ENCODE results near the gene CYP4Z1. TPM values are rescaled to one million over a fixed set of nuclear protein-coding genes. Genes with fewer than 3 reads are reported as not detected.

Gene CYP4Z1
- polyA plus RNA-seq, 1 of the 3 experiments (the other 2 are of a cell fraction) = not detected

DNA sequence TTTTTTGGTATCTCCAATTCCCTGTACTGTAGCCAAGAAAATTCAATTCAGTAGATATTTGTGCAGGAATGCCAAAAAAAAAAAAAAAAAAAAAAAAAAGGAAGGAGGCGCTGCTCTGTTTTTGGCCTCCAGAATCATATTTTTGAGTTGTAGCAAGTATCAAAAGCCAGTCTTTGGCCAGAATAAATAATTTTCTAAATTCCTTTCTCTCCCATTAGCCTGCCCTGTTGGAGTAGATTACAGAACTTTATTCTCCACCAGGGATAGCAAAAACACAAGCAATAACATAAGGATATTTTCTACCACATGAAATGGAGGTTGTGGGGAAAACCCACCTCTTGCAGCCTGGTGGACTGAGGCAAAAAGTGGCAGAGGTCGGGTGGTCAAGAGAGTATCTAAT lies 46.0 kb upstream of the CYP4Z1 start:
- WGBS (ENCODE audit: low lambda C conversion rate) = 36% methylated on average over 2 of the region's 2 CpGs
- H3K4me2 ChIP-seq = no peak overlapping the region
- ChIA-PET POLR2A (no interaction called here), CTCF (no interaction called here)
- no peaks in the 10 kb centered on the region for H3K9me2 ChIP-seq
- H3K9ac ChIP-seq = no peak overlapping the region
- H3K79me2 ChIP-seq (ENCODE audit: insufficient read depth) = no peaks in the 10 kb centered on the region
- no peaks in the 10 kb centered on the region for H3K4me1 ChIP-seq (ENCODE audit: control insufficient read depth in 1 of 2, insufficient read depth in 2 of 2, low read depth in 1 of 2, low read length in 1 of 2)
- DNase-seq = no peak
- H3K9me3 ChIP-seq = no peaks in the 10 kb centered on the region
- H3K27ac ChIP-seq (ENCODE audit: low read depth in 2 of 2, low read length in 1 of 2) = no peak overlapping the region
- TF ChIP-seq ELF1 (IDR thresholded peaks at IDR 0.05) (no peak), RAD21 (IDR thresholded peaks at IDR 0.05; ENCODE audit: low read length) (no peak), POLR2AphosphoS5 (IDR thresholded peaks at IDR 0.05; ENCODE audit: low read depth, low read length) (no peak), JUND (IDR thresholded peaks at IDR 0.05) (no peak), EZH2phosphoT487 (IDR thresholded peaks at IDR 0.05; ENCODE audit: borderline replicate concordance, low read depth) (no peak), RXRA (IDR thresholded peaks at IDR 0.05; ENCODE audit: borderline replicate concordance, low read depth) (no peak), FOXM1 (IDR thresholded peaks at IDR 0.05; ENCODE audit: low read depth) (no peak), GATA2 (CRISPR knock-in tag; IDR thresholded peaks at IDR 0.05) (no peak), ZBTB33 (IDR thresholded peaks at IDR 0.05; ENCODE audit: borderline replicate concordance, low read depth) (no peak), NRF1 (IDR thresholded peaks at IDR 0.05; ENCODE audit: low read depth, low read length) (no peak), TEAD4 (IDR thresholded peaks at IDR 0.05; ENCODE audit: borderline replicate concordance, insufficient read depth) (no peak), RFX5 (IDR thresholded peaks at IDR 0.05; ENCODE audit: low read length) (no peak), RCOR1 (IDR thresholded peaks at IDR 0.05; ENCODE audit: low read length) (no peak), SIN3A (IDR thresholded peaks at IDR 0.05; ENCODE audit: borderline replicate concordance, low read depth, low read length) (no peak), EP300 (IDR thresholded peaks at IDR 0.05; ENCODE audit: borderline replicate concordance in 1 of 2, low read depth in 1 of 2, low read length in 1 of 2) (no peak), MEF2A (IDR thresholded peaks at IDR 0.05; ENCODE audit: borderline replicate concordance, low read depth) (no peak), MXI1 (IDR thresholded peaks at IDR 0.05; ENCODE audit: low read depth, low read length) (no peak)
- TF ChIP-seq, protein P1, sequence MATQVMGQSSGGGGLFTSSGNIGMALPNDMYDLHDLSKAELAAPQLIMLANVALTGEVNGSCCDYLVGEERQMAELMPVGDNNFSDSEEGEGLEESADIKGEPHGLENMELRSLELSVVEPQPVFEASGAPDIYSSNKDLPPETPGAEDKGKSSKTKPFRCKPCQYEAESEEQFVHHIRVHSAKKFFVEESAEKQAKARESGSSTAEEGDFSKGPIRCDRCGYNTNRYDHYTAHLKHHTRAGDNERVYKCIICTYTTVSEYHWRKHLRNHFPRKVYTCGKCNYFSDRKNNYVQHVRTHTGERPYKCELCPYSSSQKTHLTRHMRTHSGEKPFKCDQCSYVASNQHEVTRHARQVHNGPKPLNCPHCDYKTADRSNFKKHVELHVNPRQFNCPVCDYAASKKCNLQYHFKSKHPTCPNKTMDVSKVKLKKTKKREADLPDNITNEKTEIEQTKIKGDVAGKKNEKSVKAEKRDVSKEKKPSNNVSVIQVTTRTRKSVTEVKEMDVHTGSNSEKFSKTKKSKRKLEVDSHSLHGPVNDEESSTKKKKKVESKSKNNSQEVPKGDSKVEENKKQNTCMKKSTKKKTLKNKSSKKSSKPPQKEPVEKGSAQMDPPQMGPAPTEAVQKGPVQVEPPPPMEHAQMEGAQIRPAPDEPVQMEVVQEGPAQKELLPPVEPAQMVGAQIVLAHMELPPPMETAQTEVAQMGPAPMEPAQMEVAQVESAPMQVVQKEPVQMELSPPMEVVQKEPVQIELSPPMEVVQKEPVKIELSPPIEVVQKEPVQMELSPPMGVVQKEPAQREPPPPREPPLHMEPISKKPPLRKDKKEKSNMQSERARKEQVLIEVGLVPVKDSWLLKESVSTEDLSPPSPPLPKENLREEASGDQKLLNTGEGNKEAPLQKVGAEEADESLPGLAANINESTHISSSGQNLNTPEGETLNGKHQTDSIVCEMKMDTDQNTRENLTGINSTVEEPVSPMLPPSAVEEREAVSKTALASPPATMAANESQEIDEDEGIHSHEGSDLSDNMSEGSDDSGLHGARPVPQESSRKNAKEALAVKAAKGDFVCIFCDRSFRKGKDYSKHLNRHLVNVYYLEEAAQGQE (IDR thresholded peaks at IDR 0.05; ENCODE audit: low read depth, low read length) = no peak
- TF ChIP-seq, protein P2, sequence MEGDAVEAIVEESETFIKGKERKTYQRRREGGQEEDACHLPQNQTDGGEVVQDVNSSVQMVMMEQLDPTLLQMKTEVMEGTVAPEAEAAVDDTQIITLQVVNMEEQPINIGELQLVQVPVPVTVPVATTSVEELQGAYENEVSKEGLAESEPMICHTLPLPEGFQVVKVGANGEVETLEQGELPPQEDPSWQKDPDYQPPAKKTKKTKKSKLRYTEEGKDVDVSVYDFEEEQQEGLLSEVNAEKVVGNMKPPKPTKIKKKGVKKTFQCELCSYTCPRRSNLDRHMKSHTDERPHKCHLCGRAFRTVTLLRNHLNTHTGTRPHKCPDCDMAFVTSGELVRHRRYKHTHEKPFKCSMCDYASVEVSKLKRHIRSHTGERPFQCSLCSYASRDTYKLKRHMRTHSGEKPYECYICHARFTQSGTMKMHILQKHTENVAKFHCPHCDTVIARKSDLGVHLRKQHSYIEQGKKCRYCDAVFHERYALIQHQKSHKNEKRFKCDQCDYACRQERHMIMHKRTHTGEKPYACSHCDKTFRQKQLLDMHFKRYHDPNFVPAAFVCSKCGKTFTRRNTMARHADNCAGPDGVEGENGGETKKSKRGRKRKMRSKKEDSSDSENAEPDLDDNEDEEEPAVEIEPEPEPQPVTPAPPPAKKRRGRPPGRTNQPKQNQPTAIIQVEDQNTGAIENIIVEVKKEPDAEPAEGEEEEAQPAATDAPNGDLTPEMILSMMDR (IDR thresholded peaks at IDR 0.05) = no peak
- no peak overlapping the region for H3K4me3 ChIP-seq (ENCODE audit: low read depth in 2 of 2, low read length in 1 of 2)
- no peaks in the 10 kb centered on the region for H3F3A ChIP-seq (replicated peaks; ENCODE audit: insufficient read depth)
- no peaks in the 10 kb centered on the region for H4K20me1 ChIP-seq (ENCODE audit: insufficient read depth)
- H2AFZ ChIP-seq (ENCODE audit: low read depth) = no peak overlapping the region
- no peaks in the 10 kb centered on the region for H3K36me3 ChIP-seq (replicated peaks in 1 of 2; ENCODE audit: control insufficient read depth in 1 of 2, insufficient read depth in 2 of 2, low read length in 1 of 2)
- H3K27me3 ChIP-seq (ENCODE audit: insufficient read depth) = peaks cover 28% of the 10 kb centered on the region; the same call in 1 of the 2 replicates
